Ishikawa (cell line): ENCODE results near the gene PIM3.

Source experiments
- CEBPB ChIP-seq: IDR thresholded peaks from 2 replicates; pipeline ENCODE4 v1.6.1; 2012
- EGR1 ChIP-seq: IDR thresholded peaks from 2 replicates; pipeline ENCODE4 v1.6.1; 2012
- EP300 ChIP-seq: IDR thresholded peaks from 2 replicates; pipeline ENCODE4 v1.6.1; 2012; ENCODE audit warnings: borderline replicate concordance
- FOXM1 ChIP-seq: IDR thresholded peaks from 2 replicates; pipeline ENCODE4 v1.6.1; 2012; ENCODE audit warnings: low read depth, borderline replicate concordance
- NFIC ChIP-seq: IDR thresholded peaks from 2 replicates; pipeline ENCODE4 v1.6.1; 2012
- RAD21 ChIP-seq: IDR thresholded peaks from 2 replicates; pipeline ENCODE4 v1.6.1; 2012; ENCODE audit warnings: low read depth
- TAF1 ChIP-seq: IDR thresholded peaks from 2 replicates; pipeline ENCODE4 v1.6.1; 2012; ENCODE audit warnings: low read depth, mild to moderate bottlenecking
- TCF12 ChIP-seq: IDR thresholded peaks from 2 replicates; pipeline ENCODE4 v1.6.1; 2012; ENCODE audit warnings: low read depth
- YY1 ChIP-seq: IDR thresholded peaks from 2 replicates; pipeline ENCODE4 v1.6.1; 2012; ENCODE audit warnings: low read depth
- TF ChIP-seq, protein P1 (sequence below): IDR thresholded peaks from 2 replicates; pipeline ENCODE4 v1.6.1; 2012; ENCODE audit warnings: low read depth, mild to moderate bottlenecking
- TF ChIP-seq, protein P2 (sequence below): IDR thresholded peaks from 2 replicates; pipeline ENCODE4 v1.6.1; 2012
- TF ChIP-seq, protein P3 (sequence below): IDR thresholded peaks from 2 replicates; pipeline ENCODE4 v1.6.1; 2012

The PIM3 gene

DNA sequence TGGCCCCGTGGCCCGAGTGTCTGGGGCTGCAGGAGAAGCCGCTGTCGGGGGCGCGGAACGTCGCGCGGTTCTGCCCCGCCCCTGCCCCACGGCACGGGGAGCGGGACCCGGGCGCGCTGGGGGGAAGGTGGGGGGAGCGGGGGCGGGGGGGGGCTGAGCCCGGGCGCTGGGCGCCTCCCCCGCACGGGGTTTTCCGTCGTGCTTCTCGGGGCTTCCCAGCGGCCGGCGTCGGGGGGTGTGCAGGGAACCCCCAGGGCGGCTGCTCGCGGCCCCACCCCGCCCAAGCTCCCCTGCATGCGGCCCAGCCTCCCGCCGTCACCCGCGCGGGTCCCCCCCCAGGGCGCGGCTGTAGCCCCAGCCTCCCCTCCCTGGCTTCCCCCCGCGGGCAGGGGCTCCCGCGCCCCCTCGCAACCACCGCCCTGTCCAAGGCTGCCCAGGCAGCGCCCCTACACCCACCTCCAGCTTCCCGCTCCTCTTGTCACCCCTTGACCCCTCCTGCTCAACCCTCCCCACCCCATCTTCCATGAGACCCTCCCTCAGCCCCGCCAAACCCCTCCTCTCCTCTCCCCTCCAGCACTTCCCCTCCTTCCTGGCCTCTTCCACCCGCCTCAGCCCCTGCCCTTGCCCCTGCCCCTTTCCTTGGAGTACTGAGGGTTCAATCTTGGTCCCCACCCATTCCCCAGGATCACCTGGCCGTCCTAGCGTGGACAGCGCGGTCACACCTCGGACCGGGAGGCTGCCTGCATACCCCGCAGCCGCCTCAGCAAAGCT lies 50.3 kb downstream of the PIM3 start:
- no peak for TF ChIP-seq TAF1
- TF ChIP-seq, protein P1, sequence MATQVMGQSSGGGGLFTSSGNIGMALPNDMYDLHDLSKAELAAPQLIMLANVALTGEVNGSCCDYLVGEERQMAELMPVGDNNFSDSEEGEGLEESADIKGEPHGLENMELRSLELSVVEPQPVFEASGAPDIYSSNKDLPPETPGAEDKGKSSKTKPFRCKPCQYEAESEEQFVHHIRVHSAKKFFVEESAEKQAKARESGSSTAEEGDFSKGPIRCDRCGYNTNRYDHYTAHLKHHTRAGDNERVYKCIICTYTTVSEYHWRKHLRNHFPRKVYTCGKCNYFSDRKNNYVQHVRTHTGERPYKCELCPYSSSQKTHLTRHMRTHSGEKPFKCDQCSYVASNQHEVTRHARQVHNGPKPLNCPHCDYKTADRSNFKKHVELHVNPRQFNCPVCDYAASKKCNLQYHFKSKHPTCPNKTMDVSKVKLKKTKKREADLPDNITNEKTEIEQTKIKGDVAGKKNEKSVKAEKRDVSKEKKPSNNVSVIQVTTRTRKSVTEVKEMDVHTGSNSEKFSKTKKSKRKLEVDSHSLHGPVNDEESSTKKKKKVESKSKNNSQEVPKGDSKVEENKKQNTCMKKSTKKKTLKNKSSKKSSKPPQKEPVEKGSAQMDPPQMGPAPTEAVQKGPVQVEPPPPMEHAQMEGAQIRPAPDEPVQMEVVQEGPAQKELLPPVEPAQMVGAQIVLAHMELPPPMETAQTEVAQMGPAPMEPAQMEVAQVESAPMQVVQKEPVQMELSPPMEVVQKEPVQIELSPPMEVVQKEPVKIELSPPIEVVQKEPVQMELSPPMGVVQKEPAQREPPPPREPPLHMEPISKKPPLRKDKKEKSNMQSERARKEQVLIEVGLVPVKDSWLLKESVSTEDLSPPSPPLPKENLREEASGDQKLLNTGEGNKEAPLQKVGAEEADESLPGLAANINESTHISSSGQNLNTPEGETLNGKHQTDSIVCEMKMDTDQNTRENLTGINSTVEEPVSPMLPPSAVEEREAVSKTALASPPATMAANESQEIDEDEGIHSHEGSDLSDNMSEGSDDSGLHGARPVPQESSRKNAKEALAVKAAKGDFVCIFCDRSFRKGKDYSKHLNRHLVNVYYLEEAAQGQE, result no peak
- no peak for TF ChIP-seq FOXM1

DNA sequence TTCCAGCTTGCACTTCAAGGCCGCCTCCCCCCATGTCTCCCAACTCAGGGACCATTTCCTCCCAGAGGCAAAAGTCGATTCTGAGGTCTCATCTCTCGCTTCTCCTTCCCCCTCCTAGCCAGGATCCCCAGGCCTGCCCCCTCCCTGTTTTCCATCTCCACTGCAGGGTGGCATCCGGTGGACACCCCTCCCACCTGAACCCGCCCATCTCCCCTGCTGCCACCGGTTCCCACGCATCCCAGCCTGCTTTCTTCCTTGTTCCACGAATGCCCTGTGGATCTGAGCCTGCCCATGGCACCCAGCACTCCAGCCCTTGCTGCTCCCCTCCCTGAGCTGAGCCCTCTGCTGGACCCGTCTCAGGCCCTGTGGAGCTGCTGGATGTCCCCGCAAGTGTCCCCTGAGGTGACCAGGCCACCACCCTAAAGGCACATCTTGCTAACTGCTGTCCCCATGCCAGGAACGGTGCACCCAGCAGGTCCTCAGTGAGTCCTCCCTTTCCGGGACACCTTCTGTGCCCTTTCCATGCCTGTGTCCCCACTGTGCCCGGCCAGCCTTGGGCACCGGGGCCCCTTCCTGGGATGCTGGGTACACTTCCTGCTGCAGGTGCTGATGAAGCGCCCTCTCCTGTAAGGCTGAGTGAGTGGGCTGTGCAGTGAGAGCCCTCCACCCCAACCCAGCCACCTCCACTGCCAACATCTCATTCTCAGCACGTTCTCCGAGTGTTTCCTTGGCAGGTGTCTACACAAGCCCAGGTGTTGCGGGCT lies 51.1 kb downstream of the PIM3 start:
- TF ChIP-seq RAD21 (no peak), TCF12 (no peak), CEBPB (no peak), YY1 (no peak), TAF1 (no peak)
- TF ChIP-seq, protein P2, sequence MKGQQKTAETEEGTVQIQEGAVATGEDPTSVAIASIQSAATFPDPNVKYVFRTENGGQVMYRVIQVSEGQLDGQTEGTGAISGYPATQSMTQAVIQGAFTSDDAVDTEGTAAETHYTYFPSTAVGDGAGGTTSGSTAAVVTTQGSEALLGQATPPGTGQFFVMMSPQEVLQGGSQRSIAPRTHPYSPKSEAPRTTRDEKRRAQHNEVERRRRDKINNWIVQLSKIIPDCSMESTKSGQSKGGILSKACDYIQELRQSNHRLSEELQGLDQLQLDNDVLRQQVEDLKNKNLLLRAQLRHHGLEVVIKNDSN, result no peak
- TF ChIP-seq, protein P3, sequence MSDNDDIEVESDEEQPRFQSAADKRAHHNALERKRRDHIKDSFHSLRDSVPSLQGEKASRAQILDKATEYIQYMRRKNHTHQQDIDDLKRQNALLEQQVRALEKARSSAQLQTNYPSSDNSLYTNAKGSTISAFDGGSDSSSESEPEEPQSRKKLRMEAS, result no peak
- TF ChIP-seq, protein P1, result no peak

DNA sequence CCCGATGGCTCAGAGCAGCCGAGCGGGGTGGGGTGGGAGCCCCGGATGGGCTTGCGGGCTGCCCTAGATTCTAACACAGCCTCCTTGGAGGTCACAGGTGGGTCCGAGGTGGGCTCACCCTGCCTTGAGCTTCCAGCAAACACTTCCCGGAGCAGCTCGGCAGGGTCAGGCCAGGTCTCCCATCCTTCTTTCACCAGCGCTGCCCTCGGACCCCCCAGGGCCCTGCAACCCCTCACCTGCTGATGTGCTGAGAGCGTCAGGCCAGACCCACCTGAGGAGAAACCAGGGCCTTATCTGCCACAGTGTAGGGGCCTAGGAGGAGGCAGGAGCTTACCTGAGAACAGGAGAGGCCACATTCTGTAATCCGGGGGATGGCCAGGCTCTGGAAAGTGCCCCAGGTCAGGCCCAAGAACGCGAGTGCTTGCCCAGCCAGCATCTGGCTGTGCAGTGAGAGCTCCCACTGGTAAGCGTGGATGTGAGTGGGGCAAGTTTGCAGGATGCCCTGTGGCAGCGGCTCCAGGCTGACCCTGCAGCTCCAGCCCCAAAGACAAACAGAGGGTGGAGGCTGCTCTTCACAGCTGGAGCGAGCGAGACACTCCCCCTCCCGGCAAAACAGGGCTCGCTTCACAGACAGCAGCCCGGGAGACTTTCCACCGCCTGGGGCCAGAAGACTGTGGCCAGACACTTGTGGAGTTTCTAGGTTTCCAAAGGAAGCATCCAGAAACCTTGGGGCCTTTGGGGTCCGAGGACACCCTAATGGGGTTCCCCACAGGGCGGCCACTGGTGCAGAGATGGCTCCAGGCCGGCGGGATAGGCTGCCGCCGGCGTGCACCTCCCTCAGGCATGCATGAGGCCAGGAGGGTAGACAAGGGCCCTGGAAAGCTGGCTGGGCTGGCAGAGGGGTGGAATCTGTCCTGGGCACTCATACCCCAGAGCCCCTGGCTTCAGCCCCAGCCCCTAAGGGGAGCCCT lies 51.9 kb downstream of the PIM3 start, which contains the start of gene IL17REL:
IL17REL (minus strand) TSS at position 555 of the 971 bp plus-strand sequence; CDS start at position 436, 119 bp downstream.
- no peak for TF ChIP-seq EP300
- no peak for TF ChIP-seq NFIC
- no peak for TF ChIP-seq EGR1
- TF ChIP-seq TCF12, result no peak
- no peak for TF ChIP-seq CEBPB
- TF ChIP-seq YY1, result no peak
